B cell (primary cell): Measurements from ENCODE around the gene ANKRD65.

Experiments
- EZH2 ChIP-seq: IDR thresholded peaks from 2 replicates; pipeline ENCODE4 v1.6.1; 2012; ENCODE audit warnings: borderline replicate concordance, low read depth, mild to moderate bottlenecking, moderate library complexity, low read length; ENCODE audit not compliant: insufficient read depth, poor library complexity, severe bottlenecking
- TF ChIP-seq, protein P1 (sequence below): fragments of 200-600 bp; IDR thresholded peaks from one replicate; pipeline ENCODE4 v1.8.0; 2022; ENCODE audit warnings: antibody characterized with exemption, mild to moderate bottlenecking

DNA sequence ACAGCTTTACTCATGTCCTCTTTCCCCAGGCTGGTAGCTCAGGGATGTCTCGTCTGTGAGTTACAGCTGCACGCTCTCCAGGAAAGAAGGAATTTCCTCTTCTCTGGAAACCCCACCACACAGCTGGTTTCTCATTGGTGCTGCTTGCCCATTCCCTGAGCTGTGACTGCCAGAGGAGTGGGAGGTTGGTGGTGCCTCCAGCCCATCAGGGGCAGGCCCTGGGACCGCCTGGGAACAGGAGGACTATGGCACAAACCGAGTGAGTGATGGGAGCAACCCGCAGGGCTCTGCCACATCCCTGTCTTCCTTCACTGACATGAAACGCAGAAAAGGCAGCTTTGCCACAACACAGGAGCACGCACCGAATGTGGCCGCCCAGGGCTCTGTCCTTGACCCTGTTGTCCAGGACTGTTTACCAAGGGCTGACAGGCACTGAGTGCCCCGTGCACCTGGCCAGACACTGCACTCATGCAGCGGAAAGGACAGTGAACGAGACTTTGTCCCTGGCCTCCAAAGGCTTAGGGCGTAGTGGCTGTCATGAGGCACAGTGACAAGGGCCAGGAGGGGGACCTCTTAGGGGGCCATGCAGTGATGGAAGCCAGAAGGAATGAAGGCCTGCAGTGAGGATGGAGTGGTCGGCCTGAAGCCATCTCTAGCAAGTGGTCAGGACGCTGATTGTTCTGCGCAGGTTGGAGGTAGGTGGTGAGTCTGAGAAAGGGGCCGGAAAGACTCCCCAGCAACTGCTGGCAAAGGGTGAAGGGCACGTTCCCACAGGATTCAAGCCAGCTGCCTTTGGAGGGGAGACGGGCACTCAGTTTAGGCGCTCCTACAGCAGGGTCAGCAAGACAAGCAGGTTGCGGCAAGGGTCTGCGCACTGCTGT lies 20.3 kb downstream of the ANKRD65 start:
- TF ChIP-seq, protein P1, sequence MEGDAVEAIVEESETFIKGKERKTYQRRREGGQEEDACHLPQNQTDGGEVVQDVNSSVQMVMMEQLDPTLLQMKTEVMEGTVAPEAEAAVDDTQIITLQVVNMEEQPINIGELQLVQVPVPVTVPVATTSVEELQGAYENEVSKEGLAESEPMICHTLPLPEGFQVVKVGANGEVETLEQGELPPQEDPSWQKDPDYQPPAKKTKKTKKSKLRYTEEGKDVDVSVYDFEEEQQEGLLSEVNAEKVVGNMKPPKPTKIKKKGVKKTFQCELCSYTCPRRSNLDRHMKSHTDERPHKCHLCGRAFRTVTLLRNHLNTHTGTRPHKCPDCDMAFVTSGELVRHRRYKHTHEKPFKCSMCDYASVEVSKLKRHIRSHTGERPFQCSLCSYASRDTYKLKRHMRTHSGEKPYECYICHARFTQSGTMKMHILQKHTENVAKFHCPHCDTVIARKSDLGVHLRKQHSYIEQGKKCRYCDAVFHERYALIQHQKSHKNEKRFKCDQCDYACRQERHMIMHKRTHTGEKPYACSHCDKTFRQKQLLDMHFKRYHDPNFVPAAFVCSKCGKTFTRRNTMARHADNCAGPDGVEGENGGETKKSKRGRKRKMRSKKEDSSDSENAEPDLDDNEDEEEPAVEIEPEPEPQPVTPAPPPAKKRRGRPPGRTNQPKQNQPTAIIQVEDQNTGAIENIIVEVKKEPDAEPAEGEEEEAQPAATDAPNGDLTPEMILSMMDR, result no peak
- no peak for TF ChIP-seq EZH2
